ENCODE measurements around the gene COPE. TPM values are rescaled to one million over a fixed set of nuclear protein-coding genes. Genes with fewer than 3 reads are reported as not detected.
A peak's percentile ranks its signal among the peaks of the same experiment; 100 is the strongest.

The COPE gene
- total RNA-seq, 6 donors from 2014 or later, result 124 to 250 (median 191) TPM

DNA sequence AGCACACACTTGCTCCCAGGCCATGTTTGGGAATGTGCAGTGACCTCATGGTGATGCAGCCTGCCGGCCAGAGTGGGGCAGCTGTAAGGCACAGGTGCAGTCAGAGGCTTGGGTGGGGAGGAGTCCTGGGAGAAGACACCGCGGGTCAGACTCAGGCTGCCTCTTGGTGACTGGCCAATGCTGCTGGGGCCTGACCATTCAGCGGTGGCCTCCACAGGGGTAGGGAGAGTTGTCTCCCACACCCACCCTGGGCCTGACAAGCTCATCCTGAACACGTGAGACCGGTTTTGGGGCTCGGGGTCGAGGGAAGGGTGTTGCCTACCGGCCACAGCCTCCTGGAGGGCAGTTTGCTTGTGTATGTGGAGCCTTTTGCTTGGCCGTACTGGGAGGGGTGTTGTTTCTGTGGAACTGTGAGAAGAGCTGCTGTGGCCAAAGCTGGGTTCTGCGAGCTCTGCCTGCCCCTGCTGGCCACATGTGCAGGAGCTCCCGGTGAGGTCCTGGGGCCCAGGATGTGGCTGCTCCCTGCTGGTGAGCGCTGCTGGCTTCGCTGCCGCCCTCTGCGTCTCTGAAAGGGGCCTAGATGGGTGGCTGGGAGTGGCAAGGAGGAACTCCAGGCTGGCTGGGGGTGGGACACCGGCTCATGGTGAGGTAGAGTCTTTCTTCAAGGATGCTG is 65.3 kb downstream of the COPE start:
- ATAC-seq (ENCODE audit: low FRiP score in 2 of 2) (no peak), DNase-seq (peak in 1 of 2 donors; percentile 54)
- no peak overlapping the region for H3K27ac ChIP-seq
- no peak overlapping the region for H3K4me3 ChIP-seq
- H3K4me1 ChIP-seq, result peaks cover 18 to 28% (median 22%) of the 10 kb centered on the region in 4 donors
- H3K27me3 ChIP-seq, result no peaks in the 10 kb centered on the region
- H3K36me3 ChIP-seq, result peaks cover 65 to 92% (median 90%) of the 10 kb centered on the region in 4 donors
- H3K9me3 ChIP-seq, result no peaks in the 10 kb centered on the region
- WGBS, 2 donors, result 82 to 93% methylated on average over 8 to 11 of the region's 17 CpGs
- TF ChIP-seq CTCF (IDR thresholded peaks at IDR 0.05), result no peak
- no peak for TF ChIP-seq EP300 (IDR thresholded peaks at IDR 0.05)
- TF ChIP-seq POLR2AphosphoS5 (IDR thresholded peaks at IDR 0.05), result no peak
- no peak for TF ChIP-seq POLR2A (IDR thresholded peaks at IDR 0.05)

DNA sequence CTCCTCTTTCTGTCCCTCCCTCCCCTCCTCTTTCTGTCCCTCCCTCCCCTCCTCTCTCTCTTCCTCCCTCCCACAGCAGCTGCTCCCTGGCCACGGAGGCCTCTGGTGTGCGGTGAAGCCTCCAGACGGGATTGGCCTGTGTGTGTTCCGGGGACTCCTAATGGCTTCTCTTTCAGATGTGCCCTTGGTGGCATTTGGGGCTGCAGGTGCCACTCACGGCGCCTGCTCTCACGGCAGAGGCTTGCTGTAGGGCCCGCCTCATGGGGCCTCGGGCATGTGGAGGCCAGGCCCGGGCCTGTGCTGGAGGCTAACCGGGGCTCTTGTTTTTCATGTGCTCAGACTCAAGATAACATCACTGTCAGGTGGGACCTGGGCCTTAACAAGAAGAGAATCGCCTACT is 66.5 kb downstream of the COPE start:
- Histone ChIP-seq H3K4me1 (peaks cover 30 to 40% (median 34%) of the 10 kb centered on the region in 4 donors), H3K9me3 (no peaks in the 10 kb centered on the region), H3K27me3 (no peaks in the 10 kb centered on the region), H3K36me3 (peaks cover 57 to 86% (median 81%) of the 10 kb centered on the region in 4 donors), H3K27ac (no peak overlapping the region), H3K4me3 (no peak overlapping the region)
- TF ChIP-seq CTCF (IDR thresholded peaks at IDR 0.05) (no peak), POLR2AphosphoS5 (IDR thresholded peaks at IDR 0.05) (no peak)
- 84 to 96% methylated on average over 7 to 12 of the region's 12 CpGs for WGBS, 2 donors
- peak in 1 of 2 donors; percentile 63 for DNase-seq
- ATAC-seq (ENCODE audit: low FRiP score in 2 of 2), result no peak

DNA sequence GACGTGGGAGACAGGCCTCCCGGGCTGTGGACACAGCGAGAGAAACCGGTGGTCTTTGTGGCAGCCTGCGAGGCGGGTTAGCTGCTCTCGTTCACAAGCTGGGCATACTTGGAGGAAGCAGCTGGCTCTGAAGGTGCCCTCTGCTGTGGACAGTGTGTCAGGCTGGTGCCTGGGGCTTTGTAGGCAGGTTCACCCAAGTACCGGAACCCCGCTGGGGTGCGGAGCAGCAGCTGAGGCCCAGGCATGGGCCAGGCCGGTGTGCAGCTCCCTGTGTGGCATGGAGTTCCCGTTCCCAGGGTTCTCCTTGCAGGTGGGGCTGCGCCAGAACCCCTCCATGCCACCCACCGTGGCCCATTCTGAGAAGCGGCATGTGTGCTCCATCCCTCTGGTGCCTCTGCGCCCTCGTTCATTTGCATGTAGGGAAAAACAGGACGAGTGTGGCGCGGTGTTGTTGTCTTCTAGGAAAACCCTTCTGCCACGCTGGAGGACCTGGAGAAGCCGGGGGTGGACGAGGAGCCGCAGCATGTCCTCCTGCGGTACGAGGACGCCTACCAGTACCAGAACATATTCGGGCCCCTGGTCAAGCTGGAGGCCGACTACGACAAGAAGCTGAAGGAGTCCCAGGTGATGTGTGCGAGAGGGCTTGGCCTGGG is 67.4 kb downstream of the COPE start:
- peak overlapping the region in 3 of 4 donors; percentile 10 to 87 (median 23) for H3K27ac ChIP-seq
- H3K4me1 ChIP-seq, result peaks cover 39 to 49% (median 43%) of the 10 kb centered on the region in 4 donors
- TF ChIP-seq CTCF (IDR thresholded peaks at IDR 0.05) (no peak), POLR2AphosphoS5 (IDR thresholded peaks at IDR 0.05) (no peak), EP300 (IDR thresholded peaks at IDR 0.05) (no peak), POLR2A (IDR thresholded peaks at IDR 0.05) (no peak)
- no peak overlapping the region for H3K4me3 ChIP-seq
- 91 to 96% methylated on average over 8 to 31 of the region's 31 CpGs for WGBS, 2 donors
- DNase-seq (peak in 1 of 2 donors; percentile 62), ATAC-seq (ENCODE audit: low FRiP score in 2 of 2) (no peak)
- no peaks in the 10 kb centered on the region for H3K27me3 ChIP-seq
- H3K9me3 ChIP-seq, result no peaks in the 10 kb centered on the region
- H3K36me3 ChIP-seq, result peaks cover 49 to 78% (median 72%) of the 10 kb centered on the region in 4 donors

- H3K27ac ChIP-seq, result peak overlapping the region in 3 of 4 donors; percentile 45 to 92 (median 87)
- WGBS, 2 donors, result 83 to 88% methylated on average over 18 to 27 of the region's 27 CpGs
These were observed 68.5 kb downstream of the COPE start for GRCh38 chr19:18850471-18851375.

More at GRCh38 chr19:18850471-18851375, 68.5 kb downstream of the COPE start:
- no peaks in the 10 kb centered on the region for H3K27me3 ChIP-seq
- TF ChIP-seq EP300 (IDR thresholded peaks at IDR 0.05) (no peak), CTCF (IDR thresholded peaks at IDR 0.05) (peak in 1 of 6 experiments; percentile 7), POLR2A (IDR thresholded peaks at IDR 0.05) (no peak)
- H3K36me3 ChIP-seq, result peaks cover 41 to 67% (median 62%) of the 10 kb centered on the region in 4 donors
- no peak for ATAC-seq (ENCODE audit: low FRiP score in 2 of 2)
- H3K4me1 ChIP-seq, result peaks cover 41 to 59% (median 47%) of the 10 kb centered on the region in 4 donors
- no peaks in the 10 kb centered on the region for H3K9me3 ChIP-seq
- DNase-seq, result peak in 1 of 2 donors; percentile 76
- no peak overlapping the region for H3K4me3 ChIP-seq
